Right lobe of liver (tissue), 6 donors: Measurements from ENCODE around the gene PPIL6. TPM values are rescaled to one million over a fixed set of nuclear protein-coding genes. Genes with fewer than 3 reads are reported as not detected.
A peak's percentile ranks its signal among the peaks of the same experiment; 100 is the strongest.

Source experiments
- ATAC-seq, 4 donors: fragments of 200-7000 bp; cut with Tn5 transposase; one replicate each; pipeline ENCODE4 v1.9.1; 2020; ENCODE audit warnings: mild to moderate bottlenecking in 4 of 4, moderate library complexity in 4 of 4
- DNase-seq, 3 donors: peaks; one replicate each; pipeline ENCODE4 v3.0.0-alpha.2; 2020
- H3K27ac ChIP-seq, 3 donors: fragments of 200-600 bp; one replicate each; pipeline ENCODE4 v1.8.0; 2022
- H3K27me3 ChIP-seq, 2 donors: fragments of 200-600 bp; one replicate each; pipeline ENCODE4 v1.8.0; 2022
- H3K36me3 ChIP-seq, 4 donors: fragments of 200-600 bp; sonication (generic) in 1 of 4; one replicate each; pipeline versions ENCODE4 v1.5.1 to v1.8.0; 2017 to 2022; ENCODE audit warnings: control low read depth in 1 of 4
- H3K4me1 ChIP-seq, 4 donors: fragments of 200-600 bp; sonication (generic) in 1 of 4; one replicate each; pipeline versions ENCODE4 v1.5.1 to v1.8.0; 2017 to 2022; ENCODE audit warnings: control low read depth in 1 of 4
- H3K4me3 ChIP-seq, 3 donors: fragments of 200-600 bp; one replicate each; pipeline ENCODE4 v1.8.0; 2022
- H3K9me3 ChIP-seq, 4 donors: fragments of 200-600 bp; sonication (generic) in 1 of 4; one replicate each; pipeline versions ENCODE4 v1.5.1 to v1.8.0; 2017 to 2022; ENCODE audit warnings: control low read depth in 1 of 4
- CTCF ChIP-seq, 4 donors: fragments of 200-600 bp in 3 of 4; fragments of 450-650 bp in 1 of 4; IDR thresholded peaks; one replicate each; pipeline versions ENCODE4 v1.5.1 to v1.8.0; 2016 to 2022; ENCODE audit warnings: antibody characterized with exemption in 4 of 4, mild to moderate bottlenecking in 2 of 4
- POLR2A ChIP-seq: fragments of 450-650 bp; IDR thresholded peaks from one replicate; pipeline ENCODE4 v1.6.1; 2017; ENCODE audit warnings: antibody characterized with exemption, mild to moderate bottlenecking
- WGBS: methylation state at CpG from one replicate; pipeline ENCODE4 v1.1.6; 2018; ENCODE audit warnings: low coverage, low lambda C conversion rate; ENCODE audit not compliant: insufficient coverage; ENCODE audit errors: missing lambda C conversion rate; 5-methylcytosine and 5-hydroxymethylcytosine counted together
- intact Hi-C, 2 donors: fragments of 100-400 bp; cut with DNase I; formaldehyde crosslinking; loops; one replicate each; pipeline versions ENCODE4 v1.11.2 to v1.14.1; 2022
- total RNA-seq, 6 experiments: library from RNA; depleted of rRNA in 2 of 6; stranded (reverse); fragments of >200 nt in 2 of 6; fragmentation: NEBNext Ultra II Directional in 3 of 6; extraction: Animal tissue kit (Norgen Biotek cat#: 25700) in 3 of 6; gene quantifications; one replicate each; pipeline versions ENCODE4 v1.1.0 to v1.2.4, GENCODE V29; 2016 to 2023
- donor health status: DM: no; HTN: yes; CAD: no.
- donor health status: DM: no; HTN: no; CAD: no.
- donor health status: DM: no; HTN: no; CAD: no.
- donor health status: DM: no; HTN: yes; CAD: no.
- donor health status: DM: no; HTN: yes; CAD: no.

Gene PPIL6
- total RNA-seq, 6 experiments from 2014 or later = 0.12 to 0.42 (median 0.33) TPM; not detected in 2

- Histone ChIP-seq H3K36me3 (no peaks in the 10 kb centered on the region), H3K9me3 (no peaks in the 10 kb centered on the region), H3K4me1 (peaks cover 0 to 6% (median 0%) of the 10 kb centered on the region in 4 donors), H3K27ac (peak overlapping the region; percentile 47 to 73 (median 70)), H3K4me3 (peak overlapping the region; percentile 77 to 85 (median 85)), H3K27me3 (no peaks in the 10 kb centered on the region)
- no peak for TF ChIP-seq CTCF (IDR thresholded peaks at IDR 0.05)
- TF ChIP-seq POLR2A = no peak
- DNase-seq (peak in 2 of 3 donors; percentile 58 to 67), ATAC-seq (peak; percentile 21 to 58 (median 45))
- intact Hi-C loops = no loop called here
- whole genome bisulfite sequencing = 7% methylated on average over 18 of the region's 31 CpGs
These were observed 815 bp upstream of the PPIL6 start for GRCh38 chr6:109441069-109441816.

- ATAC-seq (no peak), DNase-seq (no peak)
- H3K4me3 ChIP-seq = no peak overlapping the region
- H3K27me3 ChIP-seq = no peaks in the 10 kb centered on the region
- TF ChIP-seq CTCF (IDR thresholded peaks at IDR 0.05) = no peak
- TF ChIP-seq POLR2A = no peak
- H3K9me3 ChIP-seq = no peaks in the 10 kb centered on the region
- no peaks in the 10 kb centered on the region for H3K36me3 ChIP-seq
- 69% methylated on average over 5 of the region's 5 CpGs for WGBS
- peaks cover 0 to 6% (median 0%) of the 10 kb centered on the region in 4 donors for H3K4me1 ChIP-seq
- H3K27ac ChIP-seq = no peak overlapping the region
- intact Hi-C loops = no loop called here
These were observed 4.4 kb downstream of the PPIL6 start for GRCh38 chr6:109436041-109436440.

- H3K36me3 ChIP-seq = no peaks in the 10 kb centered on the region
- H3K27ac ChIP-seq = no peak overlapping the region
- ATAC-seq (no peak), DNase-seq (no peak)
- intact Hi-C loops = no loop called here
- H3K4me1 ChIP-seq = no peaks in the 10 kb centered on the region
- TF ChIP-seq POLR2A (no peak), CTCF (IDR thresholded peaks at IDR 0.05) (no peak)
- 51% methylated on average over 2 of the region's 2 CpGs for WGBS
- H3K27me3 ChIP-seq = no peaks in the 10 kb centered on the region
- no peaks in the 10 kb centered on the region for H3K9me3 ChIP-seq
- H3K4me3 ChIP-seq = no peak overlapping the region
These were observed 6.0 kb downstream of the PPIL6 start for GRCh38 chr6:109434456-109434855.

GRCh38 chr6:109429496-109429895, 10.9 kb downstream of the PPIL6 start:
- H3K27me3 ChIP-seq = no peaks in the 10 kb centered on the region
- TF ChIP-seq CTCF (IDR thresholded peaks at IDR 0.05) (no peak), POLR2A (no peak)
- ATAC-seq (no peak), DNase-seq (no peak)
- no peaks in the 10 kb centered on the region for H3K36me3 ChIP-seq
- intact Hi-C loops = no loop called here
- no peaks in the 10 kb centered on the region for H3K9me3 ChIP-seq
- 93% methylated on average over 2 of the region's 3 CpGs for WGBS
- H3K4me1 ChIP-seq = no peaks in the 10 kb centered on the region
- H3K4me3 ChIP-seq = no peak overlapping the region
- H3K27ac ChIP-seq = no peak overlapping the region
